CD1c-positive myeloid dendritic cell (primary cell): Measurements from ENCODE around the gene KIZ.

ENCODE experiments used
- DNase-seq: peaks from one replicate; pipeline ENCODE4 v3.0.0-alpha.2; 2016; ENCODE audit errors: extremely low spot score

The KIZ gene

DNA sequence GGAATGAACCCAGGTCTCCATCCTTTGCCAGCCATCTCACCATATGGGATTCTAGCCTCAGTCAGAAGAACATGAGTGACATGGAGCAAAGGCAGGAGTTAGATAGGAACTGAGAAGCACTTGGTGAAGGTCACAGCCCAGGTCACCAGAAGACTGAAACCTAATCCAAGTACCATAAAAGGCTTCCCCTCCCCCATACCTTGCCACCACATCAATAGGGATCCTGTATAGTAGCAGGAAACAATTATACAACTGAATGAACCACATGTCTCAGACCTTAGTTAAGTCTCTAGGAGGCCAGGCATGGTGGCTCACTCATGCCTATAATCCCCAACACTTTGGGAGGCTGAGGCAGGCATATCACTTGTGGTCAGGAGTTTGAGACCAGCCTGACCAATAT lies 49.6 kb downstream of the KIZ start:
- DNase-seq = no peak

- no peak for DNase-seq
These were observed 51.9 kb downstream of the KIZ start for GRCh38 chr20:21177767-21178166.

DNA sequence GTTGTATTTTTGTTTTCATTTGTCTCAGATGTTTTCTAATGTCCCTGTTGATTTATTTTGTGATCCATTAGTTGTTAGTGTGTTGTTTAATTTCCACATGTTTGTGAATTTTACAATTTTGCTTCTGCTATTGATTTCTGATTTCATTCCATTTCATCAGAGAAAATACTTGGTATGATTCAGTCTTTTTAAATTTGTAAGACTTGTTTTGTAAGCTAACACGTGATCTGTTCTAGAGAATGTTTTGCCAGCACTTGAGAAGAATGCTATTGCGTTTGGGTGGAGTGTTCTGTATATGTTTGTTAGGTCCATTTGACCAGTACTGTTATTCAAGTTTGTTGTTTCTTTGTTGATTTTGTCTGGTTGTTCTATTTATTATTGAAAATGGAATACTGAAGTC lies 53.9 kb downstream of the KIZ start:
- DNase-seq = no peak

DNA sequence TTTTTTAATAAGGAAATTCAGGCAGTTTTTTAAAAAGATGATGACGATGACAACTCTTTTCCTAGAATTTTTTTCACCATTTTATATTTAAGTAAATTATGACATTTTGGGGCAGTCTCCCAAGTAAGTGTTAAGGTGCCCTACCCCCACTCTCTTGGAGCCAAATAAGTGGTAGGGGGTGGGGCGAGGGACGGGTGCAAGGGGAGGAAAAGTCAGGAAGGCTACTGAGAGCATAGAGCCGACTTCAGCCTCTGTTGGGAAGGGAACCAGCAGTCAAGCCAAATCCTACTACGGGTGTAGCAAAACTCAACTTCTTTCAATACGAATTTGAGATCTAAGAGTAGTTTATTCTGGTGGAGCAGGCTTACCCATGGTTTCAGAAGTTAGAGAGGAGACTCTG lies 54.4 kb downstream of the KIZ start:
- DNase-seq = no peak

GRCh38 chr20:21181028-21181427 lies 55.1 kb downstream of the KIZ start:
- no peak for DNase-seq

DNA sequence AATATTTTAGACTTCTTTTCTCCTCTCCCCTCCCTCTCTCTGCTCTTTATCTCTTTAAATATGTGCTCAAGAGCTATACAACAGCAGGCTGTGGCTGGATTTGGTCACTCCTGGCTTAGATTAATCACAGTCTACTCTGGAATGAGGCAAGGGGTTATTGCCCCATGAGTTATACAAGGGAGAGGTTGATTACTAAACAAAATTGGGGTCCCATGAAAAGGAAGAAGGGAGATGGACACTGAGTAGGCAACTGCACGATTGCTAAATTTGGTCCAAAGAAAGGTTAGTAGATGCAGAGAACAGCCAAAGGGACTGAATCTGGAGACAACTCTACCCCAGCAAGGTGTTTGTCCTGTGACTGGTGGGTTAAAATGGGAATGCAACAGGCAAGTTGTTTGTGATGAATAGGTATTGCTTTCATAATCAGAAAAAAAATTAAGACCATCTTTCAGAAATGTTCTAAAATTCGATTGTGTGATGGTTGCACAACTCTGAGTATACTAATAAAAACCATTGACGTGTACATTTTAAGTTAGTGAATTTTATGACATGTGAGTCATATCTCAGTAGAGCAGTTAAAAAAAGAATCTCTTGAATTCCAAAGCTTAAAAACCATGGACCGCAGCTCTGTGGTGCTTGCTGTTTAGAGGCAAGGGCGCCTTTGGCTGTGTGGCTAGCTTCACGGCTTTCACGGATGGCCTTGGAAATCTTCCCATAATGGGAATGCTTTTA lies 57.1 kb downstream of the KIZ start:
- DNase-seq = no peak

GRCh38 chr20:21183722-21184121 lies 57.8 kb downstream of the KIZ start:
- no peak for DNase-seq

DNA sequence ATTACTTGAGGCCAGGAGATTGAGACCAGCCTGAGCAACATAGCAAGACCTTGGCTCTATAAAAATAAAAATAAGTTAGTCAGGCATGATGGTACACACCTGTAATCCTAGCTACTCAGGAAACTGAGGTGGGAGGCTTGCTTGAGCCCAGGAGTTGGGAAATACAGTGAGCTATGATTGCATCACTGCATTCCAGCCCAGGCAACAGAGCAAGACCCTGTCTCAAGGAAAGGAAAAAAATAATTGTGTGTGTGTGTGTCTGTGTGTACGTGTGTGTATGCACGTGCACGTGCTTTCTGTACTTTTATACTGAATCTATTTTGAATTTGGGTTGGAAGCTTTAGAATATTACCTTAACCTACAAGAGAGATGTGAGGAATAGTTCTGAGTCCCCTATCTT lies 58.9 kb downstream of the KIZ start:
- no peak for DNase-seq

GRCh38 chr20:21185849-21186248 lies 60.0 kb downstream of the KIZ start:
- DNase-seq = no peak

DNA sequence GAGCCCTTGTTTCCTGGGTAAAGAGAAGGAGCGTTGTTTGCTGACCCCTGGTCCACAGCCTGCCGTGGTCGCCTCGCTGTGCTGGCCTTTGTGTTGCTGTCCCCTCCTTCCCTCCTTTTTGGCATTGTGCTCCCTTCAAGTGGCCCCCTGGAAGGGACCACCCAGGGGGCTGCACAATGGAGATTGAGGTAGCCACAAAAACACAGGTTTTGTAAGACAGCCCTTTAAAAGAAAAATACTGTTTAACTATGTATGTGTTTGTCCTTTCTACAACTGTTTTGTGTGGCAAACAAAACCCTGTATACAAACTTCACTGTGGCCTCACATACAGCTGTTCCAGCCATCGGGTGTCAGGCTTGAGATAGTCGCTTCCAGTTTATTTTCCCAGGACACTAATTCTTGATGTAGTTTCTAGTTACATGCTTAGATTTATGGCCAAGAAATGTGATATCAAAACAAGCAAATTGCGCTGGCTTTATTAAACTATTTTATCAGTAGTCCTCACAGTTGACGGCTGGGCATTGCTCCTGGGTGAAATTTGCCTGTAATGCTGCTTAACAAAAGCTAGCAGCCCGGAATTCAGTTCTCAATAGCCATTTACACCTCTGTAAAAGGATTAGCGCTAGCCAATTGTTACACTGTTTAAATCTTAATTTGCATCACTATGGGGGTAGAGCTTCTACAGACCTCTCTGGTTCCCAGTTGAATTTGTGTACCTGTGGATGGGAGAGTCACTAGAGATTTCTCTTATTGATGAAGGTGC lies 64.1 kb downstream of the KIZ start:
- no peak for DNase-seq

DNA sequence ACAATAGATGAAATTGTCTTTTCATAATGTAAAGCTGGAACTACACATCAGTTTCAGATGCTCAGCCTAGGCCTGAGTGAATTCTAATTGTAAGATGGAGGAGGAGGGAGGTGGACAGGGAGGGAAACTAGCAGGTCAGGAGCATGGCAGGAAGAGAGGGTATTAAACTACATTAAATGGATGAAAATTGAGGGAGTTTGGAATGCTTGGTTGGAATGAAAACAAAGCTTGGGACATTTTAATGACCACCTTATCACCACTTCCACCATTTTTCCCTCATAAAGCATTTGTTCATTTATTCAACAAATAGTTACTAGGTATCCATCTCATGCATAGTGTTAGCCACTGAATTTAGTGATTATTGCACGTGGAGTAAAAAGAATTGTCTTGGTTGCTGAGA lies 65.0 kb downstream of the KIZ start:
- no peak for DNase-seq

DNA sequence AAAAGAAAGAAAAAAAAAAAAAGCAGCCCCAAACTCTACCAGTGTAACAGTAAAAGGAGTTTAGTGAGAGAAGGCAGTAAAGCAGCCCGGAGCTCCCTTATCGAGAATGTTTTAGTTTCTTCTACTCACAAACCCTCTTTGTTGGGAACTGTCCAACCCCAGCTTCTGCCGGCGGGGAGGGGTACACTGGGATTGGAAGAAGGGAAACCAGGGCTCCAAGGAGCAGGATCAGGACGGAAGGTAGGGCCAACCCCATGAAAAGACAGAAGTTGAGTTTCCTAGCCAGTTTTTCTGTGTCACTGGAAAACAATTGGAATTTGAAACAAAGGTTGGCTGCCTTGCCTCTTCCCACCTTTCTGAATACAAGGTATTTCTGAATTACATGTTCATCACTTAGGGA lies 66.0 kb downstream of the KIZ start:
- DNase-seq = no peak

DNA sequence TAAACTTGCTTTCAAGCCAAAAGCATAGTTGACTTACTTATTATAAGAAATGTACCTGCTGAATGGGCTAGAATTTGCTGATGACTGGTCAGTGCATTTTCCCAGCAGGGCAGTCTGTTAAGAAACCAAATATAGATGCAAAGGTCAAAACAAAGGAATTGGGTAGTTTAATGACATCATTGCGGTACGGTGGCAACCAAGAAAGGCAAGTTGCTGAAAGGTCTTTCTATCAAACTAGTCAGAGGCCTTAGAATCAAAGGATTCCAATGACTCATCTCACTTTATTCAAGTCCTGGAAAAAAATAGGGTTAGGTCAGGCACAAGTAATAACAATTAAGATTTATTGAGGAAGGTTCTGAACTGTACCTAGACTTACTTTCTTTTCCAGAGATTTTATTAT lies 76.4 kb downstream of the KIZ start:
- DNase-seq = no peak

- DNase-seq = no peak
These were observed 77.3 kb downstream of the KIZ start for GRCh38 chr20:21203088-21203656.

DNA sequence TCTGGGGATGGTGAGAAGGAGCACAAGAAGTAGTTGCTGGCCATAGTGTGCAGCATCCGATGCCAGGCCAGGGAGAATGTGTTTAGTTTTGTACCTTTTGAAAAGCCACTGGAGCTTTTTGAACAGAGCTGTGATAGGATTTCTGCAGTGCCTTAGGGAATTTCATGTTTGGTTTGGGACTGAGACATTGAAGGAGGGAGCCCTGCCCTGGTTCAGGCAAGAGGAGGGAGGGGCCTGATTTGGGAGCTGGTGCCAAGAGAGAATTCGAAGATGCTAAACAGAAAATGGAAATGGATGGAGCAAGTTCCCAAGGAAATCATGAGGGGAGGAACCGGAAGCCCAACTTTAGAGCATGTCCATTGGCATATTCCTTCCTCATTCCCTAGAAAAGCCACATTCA lies 80.7 kb downstream of the KIZ start:
- DNase-seq = no peak

- no peak for DNase-seq
These were observed 83.1 kb downstream of the KIZ start for GRCh38 chr20:21208999-21209398.

GRCh38 chr20:21209668-21210067 lies 83.8 kb downstream of the KIZ start:
- DNase-seq = no peak

DNA sequence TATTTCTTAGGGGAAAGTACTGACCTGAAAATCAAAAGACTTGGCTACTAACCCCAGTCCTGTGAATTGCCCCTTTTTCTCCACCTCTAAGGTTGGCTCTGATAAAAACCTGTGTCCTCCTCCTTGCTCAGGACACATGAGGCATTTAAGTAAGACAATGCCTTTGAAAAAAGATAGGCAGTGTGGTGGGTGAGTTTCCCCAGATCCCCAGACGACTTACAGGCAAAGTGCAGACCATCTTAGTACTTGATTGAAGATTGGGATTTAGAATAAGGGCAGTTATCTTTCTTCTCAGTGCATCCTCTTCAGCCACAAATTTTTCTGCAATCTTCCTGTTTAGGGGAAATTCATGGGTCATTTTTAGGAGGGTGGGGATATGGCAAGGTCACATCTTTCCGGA lies 87.8 kb downstream of the KIZ start:
- no peak for DNase-seq

DNA sequence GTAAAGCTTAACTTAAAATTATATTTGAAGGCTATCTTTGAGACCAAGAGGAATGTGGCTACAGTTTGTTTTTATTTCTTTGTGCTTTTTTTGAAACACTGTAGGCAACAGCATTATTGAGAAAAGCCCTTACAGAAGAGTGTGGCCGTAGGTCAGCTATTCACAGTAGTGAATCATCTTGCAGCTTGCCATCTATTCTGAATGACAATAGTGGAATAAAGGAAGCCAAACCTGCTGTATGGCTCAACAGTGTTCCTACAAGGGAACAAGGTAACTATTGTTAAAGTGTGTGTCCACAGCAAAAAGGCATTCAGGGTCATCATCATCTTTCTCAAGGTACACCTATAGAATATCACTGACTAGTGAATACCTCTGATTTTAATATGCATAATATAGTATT lies 88.5 kb downstream of the KIZ start:
- DNase-seq = no peak

DNA sequence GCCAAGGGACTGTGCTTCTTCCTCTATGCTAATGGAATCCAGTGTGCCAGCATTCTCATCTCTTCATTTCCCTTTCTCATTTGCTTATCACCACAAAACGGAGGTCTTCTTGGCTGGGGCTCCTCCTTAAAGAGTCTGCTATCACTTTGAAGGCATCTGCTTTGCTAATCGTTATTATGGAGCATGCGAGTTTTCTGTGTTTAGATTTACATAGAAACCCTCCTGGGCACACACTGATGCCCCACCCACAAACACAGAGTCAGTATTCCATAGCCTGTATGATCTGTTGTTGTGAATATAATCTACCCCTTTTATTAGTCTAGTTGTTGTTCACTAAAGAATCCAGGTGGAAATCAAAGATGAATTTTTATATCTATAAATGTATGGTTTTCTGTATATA lies 93.8 kb downstream of the KIZ start:
- DNase-seq = no peak

DNA sequence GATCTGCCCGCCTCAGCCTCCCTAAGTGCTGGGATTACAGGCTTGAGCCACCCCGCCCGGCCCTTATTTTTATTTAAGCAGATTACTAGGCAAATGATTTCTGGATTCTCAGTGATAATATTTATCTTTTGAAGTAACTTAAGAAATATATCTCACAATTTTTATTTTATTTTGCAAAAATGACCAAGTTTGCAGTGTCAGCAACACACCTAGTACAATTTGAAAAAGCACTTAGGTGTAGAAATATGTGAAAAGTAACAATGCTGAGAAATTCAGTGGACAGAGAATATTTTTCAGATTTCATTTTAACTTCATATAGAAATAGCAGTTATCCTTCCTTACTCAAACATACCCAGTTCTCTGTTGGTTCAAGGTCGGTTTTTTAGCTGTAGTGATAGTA lies 98.3 kb downstream of the KIZ start:
- DNase-seq = no peak

DNA sequence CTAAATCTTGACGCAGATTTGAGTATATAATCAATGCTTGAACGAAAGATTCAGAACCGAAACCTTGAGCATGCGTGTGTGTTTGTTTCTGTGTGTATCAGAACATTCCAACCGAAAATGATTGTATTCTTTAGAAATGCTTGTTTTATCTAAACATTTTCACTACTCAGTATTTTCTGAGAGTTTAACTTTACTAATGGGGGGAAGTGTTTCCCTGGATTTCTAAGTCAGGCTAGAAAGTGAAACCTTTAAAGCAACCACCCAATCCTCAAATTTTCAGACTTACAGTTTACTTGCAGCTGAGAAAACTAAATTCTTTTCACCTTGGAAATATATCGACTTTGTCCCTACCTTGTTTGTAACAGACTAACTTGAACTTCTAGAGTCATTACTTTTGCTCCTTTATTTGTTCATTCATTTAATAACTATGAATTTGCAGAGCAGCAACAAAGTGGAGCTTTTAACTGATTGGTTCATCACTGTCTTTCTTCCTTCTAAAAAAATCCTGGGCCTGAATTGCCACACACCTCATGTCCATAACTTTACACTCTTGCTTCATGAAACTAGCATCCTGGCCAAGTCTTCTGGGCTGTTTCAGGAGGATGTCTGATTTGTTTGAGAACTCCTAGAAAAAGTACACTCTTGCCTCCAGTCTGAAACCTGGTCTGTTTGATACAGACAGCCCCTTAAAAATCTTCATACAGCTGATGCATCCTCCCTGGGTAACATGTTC lies 99.5 kb downstream of the KIZ start:
- DNase-seq = no peak

DNA sequence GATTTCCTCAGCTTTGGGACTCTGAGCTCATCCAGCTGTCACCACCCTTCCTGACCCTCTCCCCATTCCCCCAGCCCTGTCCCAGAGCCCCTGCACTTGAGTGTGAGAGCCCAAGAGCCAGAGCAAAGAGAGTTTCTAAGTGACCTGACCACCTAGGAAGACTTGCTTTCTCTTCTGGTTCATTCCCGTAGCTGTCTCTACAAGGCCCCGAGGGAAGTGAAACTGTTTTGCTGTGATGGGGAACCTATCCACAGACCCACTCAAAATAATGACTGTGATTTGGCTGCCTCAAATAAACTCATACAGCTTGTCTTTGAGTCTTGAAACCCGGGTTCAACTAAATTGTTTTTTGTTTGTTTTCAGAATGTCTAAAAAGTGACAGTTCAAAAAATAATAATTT lies 102.6 kb downstream of the KIZ start:
- peak; percentile 50 for DNase-seq
